H9 (cell line): ENCODE results near the gene CTR9. TPM values are rescaled to one million over a fixed set of nuclear protein-coding genes. Genes with fewer than 3 reads are reported as not detected.

Source experiments
- DNase-seq: peaks from one replicate; pipeline ENCODE4 v3.0.0-alpha.2; 2017
- H2AFZ ChIP-seq: one replicate; pipeline ENCODE4 v1.6.1; 2013; ENCODE audit warnings: mild to moderate bottlenecking, low read length, control low read depth, moderate library complexity
- H2AK5ac ChIP-seq: 2 replicates; pipeline ENCODE4 v1.6.1; 2013; ENCODE audit warnings: low read length, control low read depth, mixed read lengths; ENCODE audit not compliant: insufficient read length
- H2BK120ac ChIP-seq: one replicate; pipeline ENCODE4 v1.6.1; 2013; ENCODE audit warnings: low read depth, mild to moderate bottlenecking, low read length, control low read depth, inconsistent platforms; ENCODE audit not compliant: poor library complexity, severe bottlenecking
- H2BK12ac ChIP-seq: 2 replicates; pipeline ENCODE4 v1.6.1; 2013; ENCODE audit warnings: low read length, control low read depth, mixed read lengths, low read depth; ENCODE audit not compliant: insufficient read length
- H2BK15ac ChIP-seq: 2 replicates; pipeline ENCODE4 v1.6.1; 2013; ENCODE audit warnings: low read depth, low read length, control low read depth
- H2BK20ac ChIP-seq: one replicate; pipeline ENCODE4 v1.6.1; 2013; ENCODE audit warnings: low read depth, mild to moderate bottlenecking, low read length, control low read depth, inconsistent platforms; ENCODE audit not compliant: poor library complexity, severe bottlenecking
- H2BK5ac ChIP-seq: 2 replicates; pipeline ENCODE4 v1.6.1; 2013; ENCODE audit warnings: low read length, control low read depth, mixed read lengths; ENCODE audit not compliant: insufficient read length
- H3K14ac ChIP-seq: 2 replicates; pipeline ENCODE4 v1.6.1; 2013; ENCODE audit warnings: low read length, control low read depth; ENCODE audit not compliant: insufficient read depth
- H3K18ac ChIP-seq: 2 replicates; pipeline ENCODE4 v1.6.1; 2013; ENCODE audit warnings: low read depth, mild to moderate bottlenecking, mixed read lengths, low read length, control low read depth; ENCODE audit not compliant: insufficient read length
- H3K23ac ChIP-seq: 2 replicates; pipeline ENCODE4 v1.6.1; 2013; ENCODE audit warnings: low read length, control low read depth, mixed read lengths, low read depth; ENCODE audit not compliant: insufficient read length
- H3K23me2 ChIP-seq: 2 replicates; pipeline ENCODE4 v1.6.1; 2013; ENCODE audit warnings: low read depth, mild to moderate bottlenecking, mixed read lengths, low read length, control low read depth; ENCODE audit not compliant: insufficient read length, poor library complexity, severe bottlenecking
- H3K27ac ChIP-seq: 2 replicates; pipeline ENCODE4 v1.5.1; 2013; ENCODE audit warnings: low read length, control low read depth, mixed read lengths, low read depth; ENCODE audit not compliant: insufficient read length
- H3K27me3 ChIP-seq: 2 replicates; pipeline ENCODE4 v1.6.1; 2013; ENCODE audit warnings: low read length, control low read depth, inconsistent platforms; ENCODE audit not compliant: insufficient read depth
- H3K4ac ChIP-seq: 2 replicates; pipeline ENCODE4 v1.6.1; 2013; ENCODE audit warnings: low read depth, mild to moderate bottlenecking, control low read depth, inconsistent platforms, low read length, moderate library complexity
- H3K4me1 ChIP-seq: 2 replicates; pipeline ENCODE4 v1.6.1; 2013; ENCODE audit warnings: low read length, control low read depth, inconsistent platforms; ENCODE audit not compliant: insufficient read depth
- H3K4me2 ChIP-seq: 2 replicates; pipeline ENCODE4 v1.6.1; 2013; ENCODE audit warnings: low read length, control low read depth, mixed read lengths; ENCODE audit not compliant: insufficient read length, insufficient read depth
- H3K56ac ChIP-seq: 2 replicates; pipeline ENCODE4 v1.6.1; 2013; ENCODE audit warnings: low read depth, mild to moderate bottlenecking, mixed read lengths, low read length, control low read depth; ENCODE audit not compliant: insufficient read length
- H3K79me1 ChIP-seq: 2 replicates; pipeline ENCODE4 v1.6.1; 2013; ENCODE audit warnings: low read depth, mild to moderate bottlenecking, moderate library complexity, low read length, control low read depth, inconsistent platforms; ENCODE audit not compliant: insufficient read depth, poor library complexity, severe bottlenecking
- H3K79me2 ChIP-seq: 2 replicates; pipeline ENCODE4 v1.6.1; 2013; ENCODE audit warnings: low read length, control low read depth, inconsistent platforms; ENCODE audit not compliant: insufficient read depth
- H3K9ac ChIP-seq: 2 replicates; pipeline ENCODE4 v1.6.1; 2013; ENCODE audit warnings: low read length, control low read depth, mixed read lengths; ENCODE audit not compliant: insufficient read length; ENCODE audit errors: extremely low read depth
- H3K9me3 ChIP-seq: one replicate; pipeline ENCODE4 v1.6.1; 2013; ENCODE audit warnings: low read depth, low read length, inconsistent platforms; ENCODE audit not compliant: control insufficient read depth
- H3T11ph ChIP-seq: one replicate; pipeline ENCODE4 v1.6.1; 2013; ENCODE audit warnings: mild to moderate bottlenecking, low read length, control low read depth, inconsistent platforms
- H4K20me1 ChIP-seq: one replicate; pipeline ENCODE4 v1.6.1; 2013; ENCODE audit not compliant: control insufficient read depth, insufficient read length, insufficient read depth
- H4K5ac ChIP-seq: 2 replicates; pipeline ENCODE4 v1.6.1; 2013; ENCODE audit warnings: low read depth, mild to moderate bottlenecking, mixed read lengths, low read length, control low read depth; ENCODE audit not compliant: insufficient read length
- H4K8ac ChIP-seq: replicated peaks from 2 replicates; pipeline ENCODE4 v1.6.1; 2013; ENCODE audit warnings: low read length, control low read depth, mixed read lengths, low read depth; ENCODE audit not compliant: insufficient read length
- H4K91ac ChIP-seq: 2 replicates; pipeline ENCODE4 v1.6.1; 2013; ENCODE audit warnings: low read depth, mild to moderate bottlenecking, moderate library complexity, mixed read lengths, low read length, control low read depth; ENCODE audit not compliant: insufficient read length
- H3K27ac Mint-ChIP-seq, 3 experiments: 2 replicates in 2 of 3; 3 replicates in 1 of 3; pipeline ENCODE4 v1.8.0; 2020 to 2021; ENCODE audit warnings: mixed read lengths in 3 of 3, mild to moderate bottlenecking in 1 of 3, moderate library complexity in 1 of 3
- H3K27me3 Mint-ChIP-seq: 2 replicates; pipeline ENCODE4 v1.8.0; 2021; ENCODE audit warnings: low read depth, mild to moderate bottlenecking, moderate library complexity, mixed read lengths
- H3K36me3 Mint-ChIP-seq, 3 experiments: 2 replicates in 2 of 3; 3 replicates in 1 of 3; pipeline ENCODE4 v1.8.0; 2020 to 2021; ENCODE audit warnings: low read depth in 3 of 3, mixed read lengths in 3 of 3; ENCODE audit not compliant: insufficient read depth in 1 of 3
- H3K4me1 Mint-ChIP-seq, 2 experiments: 2 replicates each; pipeline ENCODE4 v1.8.0; 2020; ENCODE audit warnings: mixed read lengths in 2 of 2
- H3K4me3 Mint-ChIP-seq, 2 experiments: 2 replicates in 1 of 2; 3 replicates in 1 of 2; pipeline ENCODE4 v1.8.0; 2020 to 2021; ENCODE audit warnings: mild to moderate bottlenecking in 2 of 2, mixed read lengths in 2 of 2, moderate library complexity in 1 of 2
- H3K9me3 Mint-ChIP-seq, 2 experiments: 2 replicates in 1 of 2; 3 replicates in 1 of 2; pipeline ENCODE4 v1.8.0; 2020; ENCODE audit warnings: mild to moderate bottlenecking in 2 of 2, mixed read lengths in 2 of 2, moderate library complexity in 1 of 2
- CTCF ChIP-seq: fragments of 200-600 bp; sonication (generic); conservative IDR thresholded peaks from 3 replicates; pipeline ENCODE4 v1.8.0; 2021; ENCODE audit warnings: antibody characterized with exemption, mild to moderate bottlenecking
- WGBS: extraction: QIAGEN DNeasy Blood & Tissue Kit; methylation state at CpG from one replicate; pipeline ENCODE4 v1.1.7; 2013; ENCODE audit warnings: missing lambda C conversion rate, low lambda C conversion rate, mixed read lengths; ENCODE audit not compliant: insufficient read length; ENCODE audit errors: extremely low coverage; 5-methylcytosine and 5-hydroxymethylcytosine counted together
- total RNA-seq: library from RNA; stranded (reverse); gene quantifications from 2 replicates; pipeline ENCODE4 v1.2.1, GENCODE V29; 2021

CTR9 gene
- total RNA-seq, 1 experiment from 2014 or later, result 37.5 TPM

DNA sequence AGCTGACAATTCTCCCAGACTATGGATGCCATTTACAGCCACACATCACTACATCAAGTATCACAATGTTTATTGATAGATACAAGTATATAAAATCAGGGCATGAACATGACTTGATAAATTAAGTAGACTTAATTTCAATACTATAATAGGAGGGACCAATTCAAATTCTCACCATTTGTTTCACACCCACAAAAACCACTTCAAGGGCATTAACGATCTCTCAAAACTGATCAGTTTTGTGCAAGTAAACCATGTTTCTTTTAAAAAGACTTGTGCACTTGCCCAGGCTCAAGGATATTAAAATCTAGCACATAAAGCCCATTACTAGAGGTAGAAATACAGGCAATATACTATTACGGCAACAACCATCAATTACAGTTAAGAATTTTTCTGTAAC lies 46.0 kb downstream of the CTR9 start:
- Histone ChIP-seq H3K4me2 (no peak overlapping the region), H2AFZ (no peak overlapping the region), H3K18ac (no peak overlapping the region), H2BK12ac (no peak overlapping the region), H4K5ac (no peak overlapping the region), H3K9me3 (no peaks in the 10 kb centered on the region), H2BK5ac (no peak overlapping the region), H3T11ph (no peak overlapping the region), H3K23me2 (no peaks in the 10 kb centered on the region), H3K4me1 (no peaks in the 10 kb centered on the region), H2BK20ac (no peak overlapping the region), H3K23ac (no peak overlapping the region), H3K14ac (no peak overlapping the region), H4K20me1 (no peaks in the 10 kb centered on the region), H3K27me3 (no peaks in the 10 kb centered on the region), H3K56ac (no peak overlapping the region), H4K91ac (no peak overlapping the region), H3K79me2 (no peaks in the 10 kb centered on the region), H3K27ac (no peak overlapping the region), H3K4ac (no peak overlapping the region), H3K9ac (no peak overlapping the region), H2AK5ac (no peak overlapping the region), H2BK120ac (no peak overlapping the region), H4K8ac (no peak overlapping the region), H3K79me1 (no peaks in the 10 kb centered on the region), H2BK15ac (no peak overlapping the region)
- Mint-ChIP-seq H3K4me3 (no peak overlapping the region), H3K4me1 (peaks cover 4 to 6% of the 10 kb centered on the region in 2 experiments), H3K36me3 (peaks cover 46 to 62% (median 55%) of the 10 kb centered on the region in 3 experiments; a peak in 6 of 7 replicates), H3K27ac (peak overlapping the region in 1 of 3 experiments; percentile 66; a peak in 1 of 7 replicates), H3K9me3 (no peaks in the 10 kb centered on the region), H3K27me3 (peaks cover 7% of the 10 kb centered on the region)
- no peak for TF ChIP-seq CTCF
- no peak for DNase-seq
- WGBS, result no CpG with 5 or more reads among the region's 2 CpGs
